ENCODE measurements around the gene IGFBP6.
"Not testable (repeated sequence)": the region's sequence is repeated elsewhere in the genome, so short reads cannot be mapped to it uniquely, and the experiment has no call there.

The IGFBP6 gene

DNA sequence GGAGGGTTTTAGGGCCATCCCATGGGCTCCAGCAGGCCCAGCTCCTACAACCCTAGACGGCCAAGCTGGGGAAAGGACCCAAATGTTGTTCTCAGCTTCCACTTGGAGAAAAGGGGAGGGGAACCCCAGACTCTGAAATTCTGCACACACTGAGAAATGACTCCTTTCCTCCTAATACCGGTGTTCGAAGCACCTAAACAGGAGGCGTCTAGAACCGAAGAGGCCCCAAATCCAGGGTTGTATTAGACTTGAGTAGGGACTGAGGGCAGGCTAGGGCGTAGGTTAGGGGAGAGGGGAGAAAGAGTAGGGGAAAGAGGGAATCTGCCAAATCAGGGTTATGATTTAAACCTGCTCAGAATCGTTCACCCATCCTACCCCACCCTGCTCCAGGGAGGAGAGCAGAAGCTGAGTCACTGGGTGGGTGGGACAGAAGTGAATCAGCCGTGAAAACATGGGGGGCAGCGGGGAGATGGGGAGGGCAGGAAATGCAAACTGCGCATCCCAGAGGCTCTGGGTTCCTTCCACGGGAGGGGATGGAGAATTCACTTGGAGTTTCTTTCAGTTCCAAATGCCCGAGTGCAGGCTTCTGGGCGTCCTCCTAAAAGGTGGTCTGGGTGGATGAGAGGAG, 1.0 kb downstream of the IGFBP6 start:
- DNase-seq: peak; percentile 32

DNA sequence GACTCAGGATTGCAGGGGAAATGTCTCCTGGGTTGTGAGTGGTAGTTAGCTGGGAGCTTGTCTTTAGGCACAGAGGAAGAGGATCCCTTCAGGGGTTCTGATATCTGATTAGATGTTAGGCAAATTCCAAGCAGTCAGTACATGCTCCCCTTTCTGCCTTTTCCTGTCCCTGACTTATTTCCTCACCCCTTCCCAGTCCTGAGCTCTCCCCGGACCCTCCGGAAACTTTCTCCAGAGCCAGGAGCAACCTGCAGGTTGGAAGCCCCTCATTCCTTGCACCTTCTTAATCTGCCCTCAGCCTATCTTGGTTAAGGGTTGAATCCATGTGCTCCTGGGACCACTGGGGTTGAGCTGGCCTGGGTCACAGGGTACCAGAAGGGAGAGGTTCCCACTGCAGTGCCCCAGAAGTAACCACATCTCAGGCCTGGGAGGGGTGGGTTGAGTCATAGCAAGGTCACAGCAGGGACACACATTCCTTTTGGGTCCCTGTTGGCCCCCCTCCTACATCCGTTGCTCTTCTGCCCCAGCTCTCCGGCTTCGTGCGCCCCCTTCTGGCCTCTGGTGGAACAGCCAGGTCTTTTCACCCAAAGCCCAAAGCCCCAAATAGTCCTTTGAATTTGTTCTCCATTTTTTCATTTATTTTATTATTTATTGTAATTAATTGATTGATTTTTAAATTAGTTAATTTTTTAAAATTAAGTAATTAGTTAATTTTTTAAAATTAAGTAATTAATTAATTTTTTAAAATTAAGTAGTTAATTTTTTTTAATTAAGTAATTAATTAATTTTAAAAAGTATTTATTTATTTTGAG, 1.8 kb downstream of the IGFBP6 start:
- DNase-seq: peak; percentile 90

DNA sequence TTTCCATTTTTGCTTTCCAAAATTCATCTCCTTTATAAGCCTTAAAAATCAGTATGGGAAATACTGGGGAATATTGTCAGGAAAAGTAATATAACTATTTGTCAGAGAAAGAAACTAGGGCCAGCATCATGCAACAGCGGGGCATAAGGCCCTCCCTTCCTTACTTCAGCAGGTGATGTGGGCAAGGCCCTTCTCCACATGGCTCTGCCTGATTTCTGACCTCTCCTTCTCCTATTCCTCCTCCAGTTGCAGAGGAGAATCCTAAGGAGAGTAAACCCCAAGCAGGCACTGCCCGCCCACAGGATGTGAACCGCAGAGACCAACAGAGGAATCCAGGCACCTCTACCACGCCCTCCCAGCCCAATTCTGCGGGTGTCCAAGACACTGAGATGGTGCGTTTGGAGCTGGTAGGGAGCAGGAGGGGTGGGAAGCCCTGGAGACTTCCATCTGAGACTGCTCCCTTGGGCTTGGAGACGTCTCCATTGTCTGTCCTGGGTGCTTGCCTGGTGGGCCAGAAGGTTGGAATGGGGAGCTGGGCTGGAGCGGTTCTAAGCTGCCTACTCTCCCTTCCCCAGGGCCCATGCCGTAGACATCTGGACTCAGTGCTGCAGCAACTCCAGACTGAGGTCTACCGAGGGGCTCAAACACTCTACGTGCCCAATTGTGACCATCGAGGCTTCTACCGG, 3.1 kb downstream of the IGFBP6 start:
- DNase-seq: no peak

DNA sequence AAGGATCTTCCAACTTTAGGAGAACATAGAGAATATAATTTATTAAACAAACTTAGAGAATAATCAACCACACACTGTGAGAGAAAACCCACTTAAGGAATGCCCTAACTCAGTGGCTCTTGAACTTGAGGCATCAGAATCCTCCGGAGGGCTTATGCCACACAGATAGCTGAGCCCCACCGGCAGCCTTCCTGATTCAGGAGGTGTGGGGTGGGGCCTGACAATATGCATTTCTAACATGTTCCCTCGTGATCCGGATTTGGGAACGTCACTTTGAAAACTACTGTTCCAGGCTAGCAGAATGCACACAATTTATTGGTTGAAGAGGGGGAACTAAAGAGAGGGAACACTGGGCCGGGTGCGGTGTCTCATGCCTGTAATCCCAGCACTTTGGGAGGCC, 3.8 kb downstream of the IGFBP6 start:
- DNase-seq: no peak

- DNase-seq: no peak
Measured at GRCh38 chr12:53101931-53102781, 4.7 kb downstream of the IGFBP6 start.

GRCh38 chr12:53102883-53103807, 5.7 kb downstream of the IGFBP6 start, which contains the start of gene SOAT2:
Gene SOAT2, plus strand, starts transcription at chr12:53103486. Its CDS starts 92 bp downstream, at chr12:53103578.
- DNase-seq: peak; percentile 39

- no peak for DNase-seq
Measured at GRCh38 chr12:53103860-53104305, 6.4 kb downstream of the IGFBP6 start.

GRCh38 chr12:53105256-53105655, 7.8 kb downstream of the IGFBP6 start:
- DNase-seq: no peak

DNA sequence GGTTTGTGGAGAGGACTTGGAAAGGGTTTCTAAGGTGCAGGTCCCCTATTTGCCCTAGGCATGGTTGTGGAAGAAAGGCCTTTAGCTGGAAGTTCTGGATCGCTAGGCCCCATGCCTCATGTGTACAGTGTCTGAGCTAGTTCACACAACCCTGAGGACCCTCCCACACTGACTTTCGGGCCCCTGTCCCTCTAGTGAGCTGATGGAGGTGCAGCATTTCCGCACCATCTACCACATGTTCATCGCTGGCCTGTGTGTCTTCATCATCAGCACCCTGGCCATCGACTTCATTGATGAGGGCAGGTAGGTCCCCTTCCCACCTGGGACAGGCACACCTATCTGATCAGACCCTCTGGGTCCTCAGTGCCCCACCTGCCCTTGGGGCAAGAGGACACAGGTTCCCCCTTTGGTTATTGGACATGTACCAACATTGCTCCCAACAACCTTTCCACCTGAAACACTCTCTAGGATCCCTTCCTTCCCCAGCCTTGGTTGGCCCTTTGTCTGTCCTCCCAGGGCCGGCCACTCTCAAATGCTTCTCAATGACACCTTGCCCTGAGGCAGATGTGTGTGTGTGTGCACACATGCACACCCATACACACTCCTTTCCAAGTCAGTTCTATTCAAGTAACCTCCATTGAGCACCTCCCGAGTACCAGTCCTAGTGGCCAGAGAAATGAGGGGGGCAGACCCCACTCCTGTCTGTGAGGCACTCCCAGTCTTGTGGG, 8.4 kb downstream of the IGFBP6 start:
- DNase-seq: no peak

GRCh38 chr12:53107122-53107521, 9.7 kb downstream of the IGFBP6 start:
- no peak for DNase-seq

DNA sequence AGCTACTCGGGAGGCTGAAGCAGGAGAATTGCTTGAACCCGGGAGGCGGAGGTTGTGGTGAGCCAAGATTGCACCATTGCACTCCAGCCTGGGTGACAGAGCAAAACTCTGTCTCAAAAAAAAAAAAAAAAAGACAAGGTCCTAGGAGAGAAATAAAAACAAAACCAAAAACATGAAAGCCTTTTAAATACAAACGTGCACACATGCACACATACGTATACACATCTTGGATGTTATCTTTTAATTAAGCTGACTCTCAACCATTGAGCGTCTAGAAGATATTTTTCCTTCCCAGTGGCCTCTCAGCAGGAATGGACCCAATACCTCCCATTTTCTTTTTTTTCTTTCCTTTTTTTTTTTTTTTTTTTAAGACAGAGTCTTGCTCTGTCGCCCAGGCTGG, 15.0 kb downstream of the IGFBP6 start:
- not testable (repeated sequence) for DNase-seq

DNA sequence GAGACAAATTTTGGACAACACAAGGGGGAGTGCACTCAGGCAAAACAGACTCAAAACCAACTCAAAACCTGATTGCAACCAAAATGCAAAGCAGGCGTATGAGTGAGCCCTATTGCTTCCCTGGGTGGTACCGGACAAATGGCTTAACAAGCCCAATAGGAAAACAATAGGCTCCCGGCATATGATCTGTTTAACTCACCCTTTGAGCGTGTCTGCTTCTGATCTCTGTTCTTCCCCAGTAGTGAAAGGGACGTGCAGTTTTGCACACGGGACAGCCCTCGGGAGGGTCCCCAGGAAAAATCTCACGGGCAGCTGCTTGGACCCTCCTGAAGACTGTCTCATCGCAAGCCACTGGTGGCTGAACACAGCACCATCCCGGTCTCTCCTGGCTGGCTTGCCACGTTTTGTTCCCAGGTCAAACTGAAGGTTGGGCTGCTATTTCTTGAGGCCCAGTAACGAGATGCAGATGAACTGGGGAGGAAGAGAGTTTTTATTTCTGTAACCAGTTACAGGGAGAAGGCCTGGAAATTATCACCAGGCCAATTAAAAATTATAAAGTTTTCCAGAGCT, 15.8 kb downstream of the IGFBP6 start:
- DNase-seq: no peak

GRCh38 chr12:53113951-53114350, 16.5 kb downstream of the IGFBP6 start:
- DNase-seq: no peak

DNA sequence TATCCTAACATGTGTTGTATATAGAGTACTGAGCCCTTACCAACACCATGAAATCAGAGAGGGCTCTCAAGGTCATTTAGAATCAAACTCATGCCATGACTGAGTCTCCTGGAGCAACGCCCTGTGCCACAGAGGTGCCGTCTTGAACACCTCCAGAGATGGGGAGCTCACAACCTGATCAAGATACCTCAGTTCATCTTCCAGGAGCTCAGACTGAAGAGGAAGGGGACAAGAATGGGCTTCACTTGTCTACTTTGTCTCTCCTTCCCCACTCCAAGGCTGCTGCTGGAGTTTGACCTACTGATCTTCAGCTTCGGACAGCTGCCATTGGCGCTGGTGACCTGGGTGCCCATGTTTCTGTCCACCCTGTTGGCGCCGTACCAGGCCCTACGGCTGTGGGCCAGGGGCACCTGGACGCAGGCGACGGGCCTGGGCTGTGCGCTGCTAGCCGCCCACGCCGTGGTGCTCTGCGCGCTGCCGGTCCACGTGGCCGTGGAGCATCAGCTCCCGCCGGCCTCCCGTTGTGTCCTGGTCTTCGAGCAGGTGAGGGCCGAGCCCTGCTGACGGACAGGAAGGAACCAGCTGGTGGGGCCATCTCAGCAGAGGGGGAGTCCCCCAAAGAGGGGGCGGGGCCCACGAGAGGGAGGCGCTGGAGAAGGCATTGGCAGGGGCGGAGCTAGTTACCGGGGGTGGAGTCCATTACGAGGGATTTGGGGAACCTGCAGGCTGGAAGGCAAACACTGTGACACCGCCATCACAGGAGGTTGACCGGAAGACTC, 17.8 kb downstream of the IGFBP6 start:
- DNase-seq: no peak

DNA sequence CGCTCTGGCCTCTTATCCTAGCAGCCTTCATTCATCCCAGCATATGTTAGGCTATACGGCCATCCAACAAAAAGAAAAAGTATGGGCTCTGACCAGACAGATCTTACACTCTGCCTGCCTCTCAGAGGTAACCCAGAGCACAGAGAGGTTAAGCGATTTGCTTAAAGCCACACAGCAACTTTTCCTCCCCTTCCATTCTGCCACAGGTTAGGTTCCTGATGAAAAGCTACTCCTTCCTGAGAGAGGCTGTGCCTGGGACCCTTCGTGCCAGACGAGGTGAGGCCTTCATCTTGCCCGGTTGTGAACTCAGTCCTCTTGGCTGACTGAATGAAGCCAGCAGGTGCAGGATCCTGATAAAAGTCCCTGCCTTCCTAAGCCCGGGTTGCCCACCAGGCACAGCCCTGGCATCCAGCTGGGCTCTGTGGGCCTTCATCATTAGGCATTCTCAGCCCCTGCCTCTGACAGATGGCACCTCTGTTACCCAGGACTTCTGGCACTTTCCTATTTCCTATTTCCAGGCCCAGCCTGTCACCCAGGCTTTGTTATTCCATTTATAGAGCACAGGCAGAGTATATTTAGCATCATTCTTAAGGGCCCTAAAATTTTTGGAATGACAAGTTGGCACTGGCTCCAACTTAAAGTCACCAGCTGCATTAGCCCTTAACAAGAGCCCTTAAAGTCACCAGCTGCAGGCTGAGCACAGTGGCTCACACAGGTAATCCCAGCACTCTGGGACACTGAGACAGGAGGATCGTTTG, 18.6 kb downstream of the IGFBP6 start:
- no peak for DNase-seq

- no peak for DNase-seq
Measured at GRCh38 chr12:53118751-53119300, 21.4 kb downstream of the IGFBP6 start.

GRCh38 chr12:53120685-53121525, 23.4 kb downstream of the IGFBP6 start:
- DNase-seq: no peak

Measured in stimulated activated CD4-positive, alpha-beta T cell treated with anti-CD3 and anti-CD28 coated beads, Interleukin-4, amount 100 ng/mL, for 1 hour (primary cell).